K562 (cell line): ENCODE data around the gene DEK.

ENCODE experiments used
- ARID2 ChIP-seq: fragments of 450-650 bp; IDR thresholded peaks from 2 replicates; pipeline ENCODE4 v1.6.1; 2017; ENCODE audit warnings: antibody characterized with exemption, mild to moderate bottlenecking
- BRF2 ChIP-seq: IDR thresholded peaks from 3 replicates; pipeline ENCODE4 v1.6.1; 2011; ENCODE audit warnings: borderline replicate concordance, mild to moderate bottlenecking; ENCODE audit not compliant: insufficient read length, insufficient read depth
- FOSL1 ChIP-seq: fragments of 200-800 bp; sonication (Bioruptor generic); conservative IDR thresholded peaks from 2 replicates; pipeline ENCODE4 v1.6.1; 2016; ENCODE audit warnings: missing genetic modification characterization, missing compliant biosample characterization
- HINFP ChIP-seq: fragments of 450-650 bp; conservative IDR thresholded peaks from 2 replicates; pipeline ENCODE4 v1.6.1; 2016; ENCODE audit warnings: missing genetic modification characterization, low read depth, mild to moderate bottlenecking, control low read depth, missing compliant biosample characterization
- KDM4B ChIP-seq, 2 experiments: fragments of 450-650 bp in 1 of 2; sonication (generic) in 1 of 2; IDR thresholded peaks; 2 replicates each; pipeline ENCODE4 v1.6.1; 2016 to 2017; ENCODE audit warnings: borderline replicate concordance in 2 of 2, antibody characterized with exemption in 1 of 2, low read depth in 1 of 2, mild to moderate bottlenecking in 1 of 2
- KLF13 ChIP-seq: fragments of 450-650 bp; IDR thresholded peaks from 2 replicates; pipeline ENCODE4 v1.6.1; 2016; ENCODE audit warnings: missing genetic modification characterization, low read depth, mild to moderate bottlenecking, missing compliant biosample characterization, moderate library complexity, borderline replicate concordance
- MCM5 ChIP-seq: fragments of 450-650 bp; IDR thresholded peaks from 2 replicates; pipeline ENCODE4 v1.6.1; 2016; ENCODE audit warnings: low read depth
- NCOA1 ChIP-seq: fragments of 450-650 bp; IDR thresholded peaks from 2 replicates; pipeline ENCODE4 v1.6.1; 2016; ENCODE audit warnings: low read depth
- POLR2AphosphoS2 ChIP-seq: IDR thresholded peaks from 2 replicates; pipeline ENCODE4 v1.6.1; 2012; ENCODE audit warnings: low read length, improper control_type of control experiment

- no peak for TF ChIP-seq ARID2
- no peak for TF ChIP-seq FOSL1 (tag)
- TF ChIP-seq POLR2AphosphoS2, result no peak
- no peak for TF ChIP-seq BRF2
- no peak for TF ChIP-seq KLF13 (tag)
- TF ChIP-seq NCOA1, result no peak
- no peak for TF ChIP-seq MCM5
- TF ChIP-seq HINFP (tag), result no peak
- no peak for TF ChIP-seq KDM4B (IDR thresholded peaks at IDR 0.05; ENCODE audit: borderline replicate concordance in 2 of 2, low read depth in 1 of 2)
Measured at GRCh38 chr6:18218233-18218632, 46.1 kb downstream of the DEK start.
